ENCODE results near the gene SPRY2.

- no peak for TF ChIP-seq REST (tag by site-specific recombination; IDR thresholded peaks at IDR 0.05)
- TF ChIP-seq PBX3 (CRISPR knock-in tag; IDR thresholded peaks at IDR 0.05): no peak
- TF ChIP-seq ZNF18 (tag by site-specific recombination; IDR thresholded peaks at IDR 0.05): no peak
- TF ChIP-seq CTCF (tag by site-specific recombination; IDR thresholded peaks at IDR 0.05): no peak
- TF ChIP-seq ZNF639 (tag by site-specific recombination; IDR thresholded peaks at IDR 0.05): no peak
- TF ChIP-seq PRDM10 (tag by site-specific recombination; IDR thresholded peaks at IDR 0.05): no peak
- TF ChIP-seq TCF7L2 (IDR thresholded peaks at IDR 0.05; ENCODE audit: borderline replicate concordance, low read depth, low read length): no peak
- TF ChIP-seq ZNF560 (tag by site-specific recombination; IDR thresholded peaks at IDR 0.05; ENCODE audit: borderline replicate concordance): no peak
- no peak for TF ChIP-seq SP2 (tag by site-specific recombination; IDR thresholded peaks at IDR 0.05)
Observed at GRCh38 chr13:80297503-80297902, 43.4 kb downstream of the SPRY2 start.
